ENCODE measurements around the gene JKAMP.

The JKAMP gene

DNA sequence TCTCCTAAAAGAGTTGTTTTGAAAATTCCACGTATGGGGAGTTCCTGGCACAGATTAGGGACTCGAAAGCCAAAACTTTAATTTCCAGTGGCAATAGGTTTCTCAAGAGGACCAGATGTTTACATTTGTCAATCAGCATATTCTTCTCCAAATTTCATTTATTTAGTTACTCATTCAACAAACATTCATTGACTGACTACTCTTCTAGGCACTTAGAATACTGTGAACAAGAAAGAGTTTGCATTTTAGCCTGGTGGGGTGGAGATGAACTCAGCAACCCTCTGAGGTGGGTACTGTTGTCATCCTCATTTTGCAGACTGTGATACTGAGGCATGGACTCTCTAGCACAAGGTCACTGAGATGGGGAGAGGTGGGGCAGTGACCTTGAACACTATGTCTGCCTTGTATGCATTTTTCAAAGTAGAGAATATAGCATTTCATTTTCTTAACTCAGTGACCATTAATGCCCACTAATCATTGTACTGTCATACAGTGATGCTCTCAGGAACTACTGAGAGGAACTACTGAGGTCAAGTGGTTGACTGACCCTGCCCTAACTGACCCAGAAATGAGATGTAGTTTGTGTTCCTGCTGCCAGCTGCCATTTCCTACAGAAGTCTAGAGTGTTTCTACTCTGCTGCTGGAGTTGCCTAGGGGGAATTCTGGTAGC lies 2.3 kb upstream of the JKAMP start:
- DNase-seq: no peak

DNA sequence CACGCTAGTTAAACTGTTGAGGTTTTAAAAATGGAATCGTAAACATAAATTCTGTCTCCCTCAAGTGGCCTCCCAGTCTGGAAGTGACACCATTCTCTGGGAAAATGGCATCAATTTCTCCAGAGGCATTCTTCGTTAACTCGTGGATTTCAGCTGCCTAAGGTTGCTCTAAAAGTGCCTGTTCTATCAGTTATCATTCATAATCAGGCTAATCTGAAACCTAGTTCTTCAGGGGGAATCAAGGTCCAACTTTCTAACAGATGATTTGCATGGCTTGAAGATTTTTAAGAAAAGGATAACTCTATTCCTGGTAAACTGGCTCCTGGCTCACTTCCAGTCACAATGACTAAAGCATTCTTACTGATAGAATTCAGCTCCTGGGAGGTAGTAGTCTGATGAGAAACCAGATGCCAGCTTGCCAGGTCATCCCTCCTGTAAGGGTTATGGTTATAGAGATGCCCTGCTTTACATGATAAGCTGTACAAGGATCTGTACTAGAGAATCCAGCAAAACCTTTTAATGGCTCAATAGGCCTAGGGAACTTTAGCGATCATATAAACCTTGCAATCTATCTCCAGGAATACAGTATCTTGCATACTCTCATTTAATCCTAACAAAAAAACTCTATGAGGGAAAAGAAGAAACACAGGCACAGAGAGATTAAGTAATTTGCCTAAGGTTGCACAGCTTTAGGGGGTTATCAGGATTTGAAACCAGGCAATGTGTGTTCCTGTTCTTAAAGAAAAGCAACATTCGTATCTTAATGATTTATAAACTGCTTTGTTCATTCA lies 1.6 kb upstream of the JKAMP start:
- DNase-seq: peak; percentile 19

DNA sequence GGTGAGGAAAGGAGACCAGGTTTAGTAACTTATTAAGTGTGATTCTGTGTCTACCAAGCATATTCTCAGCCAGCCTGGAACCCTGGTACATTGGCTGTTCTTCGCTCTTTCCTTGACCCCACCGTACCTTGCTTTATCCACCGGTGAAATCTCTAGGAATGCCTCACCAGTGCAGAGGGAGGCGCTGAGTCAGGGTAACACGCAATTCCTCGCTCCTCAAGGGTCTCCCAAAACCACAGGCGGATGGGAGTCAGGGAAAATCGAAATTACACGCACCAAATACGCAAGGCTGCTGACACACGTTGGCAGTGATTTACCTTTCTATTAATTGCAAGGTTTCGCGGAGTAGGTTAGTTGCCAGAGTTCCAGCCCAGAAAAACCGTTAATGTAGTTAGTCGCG lies 954 bp upstream of the JKAMP start:
- DNase-seq: peak; percentile 33

DNA sequence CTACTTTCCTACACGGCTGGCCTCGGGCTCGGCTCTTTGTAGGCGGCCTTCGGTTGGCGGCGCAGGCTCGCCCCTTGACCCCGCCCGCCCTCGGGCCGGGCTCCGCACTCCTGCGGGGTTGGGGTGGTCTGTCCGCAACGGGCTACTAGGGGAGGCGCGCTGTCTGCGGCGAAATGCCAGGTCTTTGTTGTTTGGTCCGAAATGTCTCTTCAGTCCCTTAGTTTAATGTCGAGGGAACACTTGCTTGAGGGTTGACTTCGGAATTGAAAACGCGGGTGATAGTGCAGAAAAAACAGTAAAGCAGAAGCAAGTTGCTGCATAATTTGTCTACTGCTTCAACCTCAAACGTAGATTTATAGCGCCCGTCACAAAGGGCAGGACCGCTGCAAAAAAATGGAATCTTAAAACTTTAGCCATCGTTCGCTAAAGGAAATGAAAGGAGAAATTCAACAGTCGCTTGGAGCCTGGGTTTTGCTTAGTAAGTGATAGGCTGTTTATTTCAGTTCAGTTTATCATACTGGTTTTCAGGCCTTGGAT lies 390 bp downstream of the JKAMP start:
- DNase-seq: peak; percentile 48

DNA sequence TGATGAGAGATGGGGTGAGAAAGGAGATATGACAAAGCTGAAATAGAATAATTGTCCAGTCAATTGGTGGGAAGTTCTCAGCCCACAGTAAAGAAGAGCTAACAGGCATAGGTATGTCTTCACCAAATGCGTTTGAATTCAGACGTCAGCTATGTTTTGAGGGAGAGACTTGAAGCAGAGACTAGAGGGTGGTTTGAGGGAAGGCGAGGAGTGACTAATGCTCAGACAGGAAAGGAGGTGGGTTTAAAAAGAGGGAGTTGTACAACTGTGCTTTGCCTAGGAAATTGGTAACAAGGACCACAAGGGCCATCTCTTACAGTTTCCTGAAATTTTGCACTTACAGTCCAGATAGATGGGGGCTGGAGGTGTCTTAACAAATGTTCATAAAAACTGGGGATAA lies 6.4 kb downstream of the JKAMP start:
- DNase-seq: no peak

DNA sequence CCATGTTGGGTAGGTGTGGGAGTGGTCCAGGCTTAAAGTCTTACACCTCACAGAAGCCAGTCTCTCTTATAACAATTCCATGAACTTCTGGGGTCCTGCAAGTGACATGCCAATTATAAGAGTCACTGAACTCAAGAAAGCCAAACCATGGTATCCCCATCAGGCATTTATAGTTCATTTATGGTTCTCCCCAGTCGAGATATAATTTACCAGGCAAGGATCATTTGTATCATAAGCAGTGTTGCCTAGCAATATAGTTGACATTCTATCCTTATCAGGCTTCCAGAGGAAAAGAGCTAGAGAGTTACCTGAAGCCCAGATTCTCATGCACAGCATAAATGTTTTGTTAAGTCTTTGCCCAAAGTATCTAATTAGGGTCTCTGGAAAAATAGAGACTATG lies 8.1 kb downstream of the JKAMP start:
- no peak for DNase-seq

DNA sequence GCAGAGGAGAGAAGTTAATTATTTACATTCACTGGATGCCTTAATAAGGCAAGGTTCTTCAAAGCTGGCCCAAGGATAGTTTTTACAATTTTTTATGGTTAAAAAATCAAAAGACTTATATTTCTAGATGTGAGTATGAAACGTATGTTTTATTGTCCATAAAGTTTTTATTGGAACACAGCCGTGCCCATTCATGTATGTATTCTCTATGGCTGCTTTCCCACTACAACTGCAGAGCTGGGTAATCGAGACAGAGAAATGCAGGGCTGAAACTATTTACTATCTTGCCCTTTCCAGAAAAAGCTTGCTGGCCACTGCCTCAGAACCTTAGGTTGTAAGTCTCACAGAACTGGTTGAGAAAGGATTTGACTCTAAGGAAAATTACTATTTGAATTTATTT lies 16.4 kb downstream of the JKAMP start:
- no peak for DNase-seq

DNA sequence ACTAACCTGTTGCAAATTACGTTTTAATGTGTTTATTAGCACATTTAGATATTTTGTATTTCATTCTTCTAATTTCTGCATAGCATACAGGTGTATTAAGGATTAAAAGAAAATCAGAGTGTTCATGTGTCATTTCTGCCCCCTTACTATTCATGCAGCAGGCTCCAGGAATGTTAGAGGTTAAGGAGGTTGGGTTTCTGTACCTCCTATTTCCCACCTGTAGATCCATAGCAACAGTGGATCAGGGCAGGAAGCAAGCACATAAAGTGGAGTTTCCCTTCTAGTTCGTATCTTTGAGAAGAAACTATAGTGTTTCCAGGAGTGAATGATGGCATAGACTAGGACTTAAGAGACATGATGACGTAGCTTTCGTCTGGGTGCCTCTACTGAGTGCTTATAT lies 18.9 kb downstream of the JKAMP start:
- DNase-seq: no peak

DNA sequence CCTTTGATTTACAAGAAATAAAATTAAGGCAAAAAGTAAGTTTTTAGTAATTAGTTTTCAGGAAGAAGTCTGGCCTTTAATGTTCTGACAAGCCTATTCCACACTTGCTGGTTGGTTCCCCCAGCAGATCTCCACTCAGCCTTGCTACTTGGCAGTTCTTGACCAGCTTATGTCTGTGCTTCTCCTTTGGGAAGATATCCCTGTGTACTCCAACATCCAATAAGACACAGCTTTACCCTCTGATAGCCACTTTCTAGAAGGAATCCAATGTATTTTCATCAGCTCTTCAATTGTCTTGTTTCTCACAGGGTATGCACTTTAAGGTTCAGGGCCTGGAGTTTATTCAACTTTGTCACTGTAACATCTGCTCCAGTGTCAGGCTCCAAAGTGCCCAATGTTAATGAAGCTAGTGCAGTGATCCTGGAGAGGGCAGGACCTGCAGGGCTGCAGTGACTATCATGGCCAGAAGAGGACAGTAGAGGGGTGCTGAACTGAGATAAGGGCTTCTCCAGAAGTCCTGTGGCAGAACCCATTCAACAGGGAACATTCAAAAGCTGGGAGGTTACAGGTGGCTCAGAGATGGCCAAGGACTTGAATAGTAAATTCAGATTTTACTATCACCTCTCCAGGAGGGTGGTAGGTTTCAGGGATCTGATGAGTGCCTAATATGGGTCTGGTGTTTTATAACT lies 22.9 kb downstream of the JKAMP start:
- peak; percentile 41 for DNase-seq

DNA sequence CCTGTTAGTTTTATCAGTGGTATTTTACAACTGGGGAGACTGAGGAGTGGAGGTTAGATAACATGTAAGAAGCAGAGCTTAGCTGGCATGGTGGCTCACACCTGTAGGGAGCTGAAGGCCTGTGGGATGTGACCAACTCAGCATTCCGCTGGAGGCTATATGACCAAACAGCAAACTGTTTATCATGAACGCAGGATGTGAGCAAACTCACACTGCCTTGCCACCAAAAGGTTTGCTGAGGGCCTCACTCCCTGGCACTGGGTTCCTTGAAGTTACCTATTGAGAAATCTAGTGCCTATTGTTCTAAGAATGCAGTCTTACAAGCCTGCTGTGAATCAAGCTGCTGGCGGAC lies 23.4 kb downstream of the JKAMP start:
- no peak for DNase-seq

DNA sequence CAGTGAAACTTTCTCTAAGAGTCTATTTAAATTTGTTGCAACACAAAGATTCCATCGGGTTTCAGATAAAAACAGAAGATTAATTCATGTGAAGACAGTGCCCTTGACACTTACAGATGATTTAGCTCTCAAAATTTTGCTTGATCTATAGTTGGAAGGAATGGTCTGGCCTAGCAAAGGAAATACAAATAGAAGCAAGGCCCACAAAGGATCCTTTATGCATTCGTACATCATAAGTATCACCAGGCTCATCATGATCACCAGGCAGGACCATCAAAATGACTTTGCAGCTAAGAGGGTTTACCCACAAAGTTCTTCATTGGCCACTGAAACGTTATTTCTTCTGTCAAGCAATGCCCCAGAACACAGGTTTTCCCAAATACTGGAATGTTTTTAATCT lies 24.8 kb downstream of the JKAMP start:
- DNase-seq: no peak

DNA sequence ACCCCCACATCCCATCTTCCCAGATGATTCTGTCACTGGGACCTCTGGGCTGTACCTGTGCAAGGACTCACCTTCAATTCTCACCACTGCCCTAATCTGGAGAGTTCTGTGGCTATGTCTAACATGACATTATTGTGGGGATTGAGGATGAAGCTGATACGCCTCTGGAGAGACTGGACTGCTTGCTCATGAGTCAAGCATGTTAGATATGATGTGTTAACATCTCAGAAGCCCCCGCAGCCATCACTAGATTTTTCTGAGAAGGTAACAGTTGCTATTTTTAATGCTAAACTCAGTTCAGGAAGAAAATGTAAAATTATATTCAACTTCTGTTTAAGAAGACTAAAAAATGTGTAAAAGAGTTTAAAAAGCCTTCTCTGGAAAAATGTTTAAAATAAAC lies 25.7 kb downstream of the JKAMP start:
- DNase-seq: no peak

DNA sequence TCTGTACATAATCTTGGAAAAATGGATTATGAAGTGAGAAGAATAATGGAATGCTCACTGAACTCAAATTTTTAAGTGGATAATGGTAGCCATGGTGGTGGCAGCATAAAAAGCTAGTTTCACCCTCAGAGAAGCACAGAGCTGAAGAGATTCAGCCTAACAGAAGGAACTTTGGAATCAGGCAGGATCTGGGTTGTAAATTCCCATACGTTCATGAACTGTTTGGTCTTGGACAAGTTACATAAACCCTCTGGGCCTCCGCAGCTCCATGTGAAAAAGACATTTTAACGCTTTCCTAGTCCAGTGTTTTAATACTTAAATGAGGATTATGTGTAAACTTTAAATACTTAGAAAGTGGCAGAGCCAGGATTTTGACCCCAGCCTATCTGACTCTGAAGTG lies 26.6 kb downstream of the JKAMP start:
- DNase-seq: no peak

DNA sequence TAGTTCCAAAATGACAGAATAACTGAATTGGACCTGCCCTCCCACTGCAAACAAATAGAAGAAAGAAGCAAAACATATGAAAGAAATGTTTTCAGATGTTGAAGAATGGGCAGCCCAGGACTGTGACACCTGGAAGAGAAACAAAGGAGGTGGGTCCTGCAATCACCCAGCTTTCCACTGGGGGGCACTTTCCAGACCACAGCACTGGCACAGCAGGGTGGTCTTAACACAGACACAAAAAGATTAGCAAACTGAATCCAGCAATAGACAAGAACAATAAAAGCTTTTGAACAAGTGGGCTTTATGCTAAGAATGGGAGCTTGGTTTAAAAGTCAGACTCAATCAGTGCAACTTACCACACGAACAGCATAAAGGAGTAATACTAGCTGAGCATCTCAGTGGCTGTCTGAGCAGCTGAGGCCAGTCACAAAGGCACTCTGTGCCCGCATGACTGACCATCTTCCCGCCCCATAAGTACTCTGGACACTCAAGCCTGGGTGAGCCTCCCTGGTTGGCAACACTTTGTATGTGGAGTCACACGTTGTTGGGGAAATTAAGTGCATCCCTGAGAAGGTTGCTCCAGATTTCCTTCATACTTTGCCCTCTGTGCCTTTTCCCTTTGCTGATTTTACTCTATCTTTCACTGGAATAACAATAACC lies 27.7 kb downstream of the JKAMP start:
- no peak for DNase-seq

DNA sequence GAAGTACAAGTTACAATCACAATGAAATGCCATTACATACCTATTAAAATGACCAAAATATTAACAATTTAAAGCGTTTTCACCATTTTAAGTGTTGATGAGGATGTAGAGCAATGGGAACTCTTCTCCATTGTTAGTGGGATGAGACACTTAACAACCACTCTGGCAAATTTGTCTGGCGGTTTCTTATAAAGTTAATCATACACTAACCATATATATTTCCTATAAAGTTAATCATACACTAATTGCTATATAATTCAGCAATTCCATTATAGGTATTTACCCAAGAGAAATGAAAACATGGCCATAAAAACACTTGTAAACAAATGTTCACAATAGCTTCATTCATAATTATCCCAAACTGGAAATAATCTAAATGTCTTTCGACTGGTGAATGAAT lies 35.9 kb downstream of the JKAMP start:
- DNase-seq: no peak

DNA sequence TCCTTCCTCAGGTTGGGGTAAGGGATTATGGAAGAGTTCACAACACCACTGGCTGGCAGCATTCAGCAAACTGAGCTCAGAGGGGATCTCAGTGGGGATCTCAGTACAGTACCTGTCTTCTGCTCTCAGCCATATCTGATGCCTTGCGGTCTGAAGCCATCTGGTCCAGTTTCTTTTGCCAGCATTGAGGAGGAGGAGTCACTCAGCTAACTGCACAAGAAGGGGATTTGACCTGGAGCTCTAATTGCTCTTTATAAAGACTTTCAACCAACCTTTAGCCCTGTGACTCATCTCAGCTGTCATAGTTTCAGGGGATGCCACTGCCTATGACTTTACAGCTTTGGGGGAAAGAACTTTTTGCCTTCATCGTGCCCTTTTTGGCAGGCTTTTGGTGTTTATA lies 44.9 kb downstream of the JKAMP start:
- no peak for DNase-seq

DNA sequence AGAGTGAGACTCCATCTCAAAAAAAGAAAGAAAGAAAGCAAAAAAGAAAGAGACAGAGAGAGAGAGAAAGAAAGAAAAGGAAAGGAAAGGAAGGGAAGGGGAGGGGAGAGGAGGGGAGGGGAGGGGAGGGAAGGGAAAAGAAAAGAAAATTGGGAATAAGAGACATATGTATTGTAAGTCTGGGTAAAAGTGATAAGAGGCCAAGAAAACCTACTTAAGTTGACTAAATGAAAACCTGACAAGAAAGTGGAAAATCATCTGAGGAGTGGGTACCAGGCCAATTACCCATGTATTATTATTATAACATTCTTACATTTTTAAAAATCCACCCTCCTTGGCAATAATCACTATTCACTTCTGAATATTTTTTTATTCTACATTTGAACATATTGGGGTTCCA lies 46.0 kb downstream of the JKAMP start:
- DNase-seq: no peak

DNA sequence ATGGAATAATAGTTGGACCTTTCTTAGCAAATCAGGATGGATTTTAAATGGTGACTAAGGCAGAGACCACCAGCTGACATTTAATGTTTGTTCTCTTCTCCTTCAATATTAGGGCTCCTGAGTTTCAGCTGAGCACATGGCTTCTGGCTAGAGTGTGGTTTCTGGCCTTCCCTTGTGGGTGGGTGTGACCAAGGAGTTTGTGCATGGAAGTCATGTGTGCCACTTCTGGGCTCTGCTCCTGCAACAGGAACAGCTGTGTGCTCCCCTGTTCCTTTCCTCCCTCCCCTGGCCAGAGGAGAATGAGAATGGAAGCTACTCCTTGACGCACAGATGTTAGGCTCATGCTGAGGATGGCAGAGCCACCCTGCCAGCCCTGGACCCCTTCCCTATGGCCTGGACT lies 48.1 kb downstream of the JKAMP start:
- DNase-seq: no peak

DNA sequence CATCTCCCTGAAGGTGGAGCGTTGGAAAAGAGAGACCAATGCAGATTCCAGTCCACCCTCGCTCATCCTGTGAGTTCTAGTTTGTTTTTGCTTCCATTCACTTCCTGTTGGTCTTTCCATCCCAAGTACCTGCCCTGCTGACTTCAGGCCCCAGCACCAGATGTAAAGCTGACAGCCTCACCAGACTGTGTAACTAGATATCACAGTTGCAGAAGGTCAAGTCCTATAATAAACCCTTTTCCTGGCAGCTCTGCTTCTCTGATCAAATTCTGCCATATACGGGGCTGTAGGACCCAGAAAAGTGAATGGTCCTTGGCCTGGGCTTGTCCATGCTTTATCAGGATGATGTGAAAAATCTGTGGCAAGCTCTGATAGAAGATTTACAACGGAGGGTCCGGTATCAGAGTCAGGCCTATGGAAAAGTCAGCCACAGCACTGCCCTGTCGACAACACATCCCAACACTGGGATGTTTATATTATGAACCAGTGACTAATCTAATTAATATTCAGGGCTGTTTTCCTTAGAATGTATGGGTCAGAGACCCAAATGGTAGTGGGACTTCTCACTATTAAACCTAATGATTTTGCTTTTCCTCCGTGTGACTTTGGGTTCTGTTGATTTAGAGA lies 50.2 kb downstream of the JKAMP start:
- no peak for DNase-seq

DNA sequence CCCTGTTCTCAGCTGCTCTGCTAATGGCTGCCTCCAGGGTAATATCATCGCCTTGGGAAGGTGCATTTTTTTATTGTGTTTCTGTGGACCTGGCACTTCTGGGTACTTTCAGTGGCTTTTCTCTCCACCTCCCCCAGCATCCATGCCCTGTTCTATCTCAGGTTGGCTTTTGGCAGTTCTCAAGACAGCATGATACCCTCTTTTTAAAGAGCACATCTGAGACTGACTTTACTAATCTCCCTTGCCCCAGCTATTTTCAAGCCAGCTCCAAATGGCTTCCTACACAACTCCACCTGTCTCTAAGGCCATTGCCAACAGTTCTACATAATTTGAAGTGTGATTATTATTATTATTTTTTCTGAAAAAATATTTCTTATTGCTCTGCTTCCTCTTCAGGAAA lies 53.2 kb downstream of the JKAMP start:
- DNase-seq: no peak

DNA sequence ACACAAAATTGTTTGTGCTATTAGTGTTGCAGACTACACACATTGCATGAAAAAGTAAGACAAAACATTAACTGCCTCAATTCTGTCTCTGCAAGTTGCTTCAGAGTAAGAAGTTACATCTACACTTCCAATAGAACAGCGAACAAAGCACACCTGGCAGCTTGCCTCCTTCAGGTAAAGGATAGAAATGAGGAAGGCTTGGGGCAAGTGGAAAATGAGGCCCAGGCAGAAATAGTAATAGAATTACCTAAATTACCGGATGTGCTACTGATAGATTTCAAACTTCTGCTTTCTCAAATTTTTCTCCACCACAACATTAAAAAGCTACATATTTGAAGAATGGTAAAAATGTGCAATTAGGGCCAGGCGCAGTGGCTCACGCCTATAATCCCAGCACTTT lies 54.6 kb downstream of the JKAMP start:
- DNase-seq: no peak

DNA sequence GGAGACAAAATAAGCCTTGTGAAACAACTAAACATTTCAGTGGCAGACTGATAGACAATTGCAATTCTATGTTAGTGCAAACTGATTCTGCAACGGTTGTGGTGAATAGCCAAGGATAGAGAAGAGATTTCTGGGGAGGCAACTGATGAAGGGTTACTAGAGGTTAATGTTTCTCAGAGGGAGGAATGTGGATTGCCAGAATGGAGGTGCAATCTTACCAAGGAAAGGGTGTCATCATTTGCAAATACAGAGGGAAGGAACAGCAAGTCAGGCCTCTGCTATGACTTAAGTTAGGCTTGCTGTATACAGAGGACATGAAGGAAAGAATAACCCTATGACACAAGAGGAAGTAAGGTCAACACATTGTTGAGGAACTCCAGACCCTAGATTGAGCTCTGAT lies 56.5 kb downstream of the JKAMP start:
- DNase-seq: no peak

DNA sequence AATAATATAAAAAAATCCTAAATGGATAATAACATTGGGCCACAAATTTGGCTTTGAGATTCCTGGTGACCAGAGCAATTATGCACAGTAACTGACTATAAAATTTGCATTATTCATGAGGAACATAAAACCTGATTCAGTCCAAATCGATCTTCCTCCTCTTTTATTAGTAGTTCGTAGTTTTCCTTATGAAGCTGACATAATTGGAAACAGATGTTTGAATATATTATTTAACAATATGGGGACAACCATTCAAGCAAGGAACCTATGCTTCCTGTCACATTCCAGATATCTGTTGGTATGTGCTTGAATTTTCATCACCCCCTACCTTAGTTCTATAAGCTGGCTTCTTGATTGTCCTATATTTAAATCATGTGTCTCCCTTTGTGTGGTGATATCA lies 57.4 kb downstream of the JKAMP start:
- no peak for DNase-seq
